Measurements from ENCODE around the gene APPL1. TPM values are rescaled to one million over a fixed set of nuclear protein-coding genes. Genes with fewer than 3 reads are reported as not detected.

The APPL1 gene
- total and polyA plus RNA-seq, 2 of the 8 experiments (the other 6 are each of a cell fraction or from before 2014, with no cell fraction given): 9.4 to 34.4 TPM

DNA sequence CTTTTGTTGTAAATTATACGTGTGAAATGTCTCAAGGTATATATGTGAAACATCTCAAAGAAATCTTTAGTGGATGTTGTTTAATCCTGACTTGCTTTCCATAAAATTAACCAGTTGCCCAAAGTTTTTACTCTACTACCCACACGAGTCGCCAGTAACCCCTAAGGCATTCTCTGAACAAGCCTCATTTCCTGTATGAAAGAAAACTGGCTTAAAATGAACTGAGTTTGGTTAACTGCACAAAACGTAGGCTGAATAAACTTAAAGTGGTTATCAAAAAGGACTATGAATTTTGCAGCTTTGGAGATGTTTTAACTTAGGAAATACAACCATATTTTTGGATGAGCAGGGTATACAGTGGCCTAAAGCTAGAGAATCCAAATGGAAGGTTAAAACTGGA lies 2.7 kb upstream of the APPL1 start:
- H4K8ac ChIP-seq (ENCODE audit: extremely low read depth, insufficient read depth, low read length): no peak overlapping the region
- no peak overlapping the region for H3K23ac ChIP-seq (ENCODE audit: insufficient read length)
- H3K36me3 ChIP-seq (ENCODE audit: control insufficient read depth in 2 of 4, insufficient read depth in 4 of 4, low read length in 3 of 4): no peaks in the 10 kb centered on the region
- no peak overlapping the region for H2BK5ac ChIP-seq (ENCODE audit: low read depth, low read length)
- FAIRE-seq: no peak
- peaks cover 2 to 3% of the 10 kb centered on the region in 2 experiments for H4K20me1 ChIP-seq (replicated peaks in 1 of 2; ENCODE audit: control insufficient read depth in 1 of 2, insufficient read depth in 2 of 2, low read length in 2 of 2)
- H2BK120ac ChIP-seq (replicated peaks; ENCODE audit: low read depth, low read length): no peak overlapping the region
- H3K27ac ChIP-seq (ENCODE audit: low read depth, low read length): no peak overlapping the region
- H3K4me1 ChIP-seq (replicated peaks in 1 of 4; ENCODE audit: control insufficient read depth in 3 of 4, insufficient read depth in 4 of 4, low read length in 3 of 4): peaks cover 0 to 3% (median 1%) of the 10 kb centered on the region in 4 experiments; a peak in 2 of 7 replicates
- H2BK20ac ChIP-seq (ENCODE audit: low read length): no peak overlapping the region
- peaks cover 0 to 12% of the 10 kb centered on the region in 2 experiments; a peak in 1 of 4 replicates for H3K79me2 ChIP-seq (ENCODE audit: control insufficient read depth in 1 of 2, insufficient read depth in 2 of 2, low read length in 2 of 2)
- no peak overlapping the region for H3K56ac ChIP-seq (replicated peaks; ENCODE audit: insufficient read length, low read depth, low read length)
- H3K4ac ChIP-seq (replicated peaks; ENCODE audit: insufficient read length, low read depth, low read length): no peak overlapping the region
- H3K18ac ChIP-seq (ENCODE audit: extremely low read depth, low read length): no peak overlapping the region
- no peak overlapping the region for H3K4me3 ChIP-seq (ENCODE audit: extremely low read depth in 1 of 4, insufficient read depth in 2 of 4, low read depth in 3 of 4, low read length in 4 of 4)
- H3K4me2 ChIP-seq (ENCODE audit: insufficient read depth in 1 of 2, low read depth in 2 of 2, low read length in 2 of 2): no peak overlapping the region
- peaks cover 5% of the 10 kb centered on the region; the same call in 1 of the 2 replicates for H3K23me2 ChIP-seq (ENCODE audit: low read depth, low read length)
- no peak for DNase-seq (ENCODE audit: low read depth in 1 of 2, low spot score in 2 of 2)
- no peak overlapping the region for H3K9ac ChIP-seq (replicated peaks in 1 of 4; ENCODE audit: extremely low read depth in 1 of 4, low read depth in 3 of 4, low read length in 3 of 4)
- no peak overlapping the region for H2BK12ac ChIP-seq (ENCODE audit: low read depth, low read length)
- POLR2A ChIA-PET (ENCODE audit: partially characterized antibody): interaction anchor here (0.6 kb wide), 1 partner anchor 947 kb away, joined by 3 read pairs; no protein-coding TSS in a partner anchor
- no peak overlapping the region for H4K5ac ChIP-seq (ENCODE audit: insufficient read length, low read depth, low read length)
- H3K14ac ChIP-seq (ENCODE audit: insufficient read length): no peak overlapping the region
- H4K91ac ChIP-seq (replicated peaks; ENCODE audit: insufficient read length, low read length): no peak overlapping the region
- no peaks in the 10 kb centered on the region for H3K9me3 ChIP-seq (ENCODE audit: insufficient read depth in 2 of 2, low read depth in 1 of 2, low read length in 1 of 2)
- H3K79me1 ChIP-seq (ENCODE audit: low read depth, low read length): no peaks in the 10 kb centered on the region
- H2AFZ ChIP-seq (ENCODE audit: low read length): no peak overlapping the region
- WGBS, 2 experiments (ENCODE audit: extremely low coverage in 1 of 2, insufficient coverage in 1 of 2, insufficient read length in 1 of 2, insufficient replicate concordance in 2 of 2, low coverage in 1 of 2, low lambda C conversion rate in 2 of 2, missing lambda C conversion rate in 1 of 2): 89% methylated on average over 4 of the region's 4 CpGs; no CpG with 5 or more reads in 1 of the 2 experiments
- no peak overlapping the region for H2AK5ac ChIP-seq (ENCODE audit: low read depth, low read length)
- no peak overlapping the region for H2BK15ac ChIP-seq (ENCODE audit: low read length)
- CTCF ChIA-PET (ENCODE audit: partially characterized antibody): interaction anchor here (1.3 to 5.2 kb wide), 4 partner anchors 45 to 125 kb away, joined by 3 to 61 read pairs (median 6); no protein-coding TSS in a partner anchor
- peaks cover 0 to 2% (median 0%) of the 10 kb centered on the region in 4 experiments; a peak in 1 of 7 replicates for H3K27me3 ChIP-seq (replicated peaks in 1 of 4; ENCODE audit: control insufficient read depth in 3 of 4, extremely low read depth in 1 of 4, insufficient read depth in 3 of 4, low read length in 3 of 4)
- TF ChIP-seq POLR2A (IDR thresholded peaks at IDR 0.05; ENCODE audit: control extremely low read depth in 1 of 2, low read depth in 2 of 2, low read length in 2 of 2): no peak
- no peak for TF ChIP-seq CREB1 (IDR thresholded peaks at IDR 0.05)
- TF ChIP-seq SIN3A (conservative IDR thresholded peaks at IDR 0.05 in 1 of 2, IDR thresholded peaks at IDR 0.05 in 1 of 2; ENCODE audit: low read depth in 1 of 2, low read length in 2 of 2): no peak
- TF ChIP-seq SP4 (IDR thresholded peaks at IDR 0.05; ENCODE audit: low read length): no peak
- no peak for TF ChIP-seq TEAD4 (IDR thresholded peaks at IDR 0.05; ENCODE audit: low read depth, low read length)
- no peak for TF ChIP-seq KDM1A (IDR thresholded peaks at IDR 0.05; ENCODE audit: borderline replicate concordance, low read length)
- no peak for TF ChIP-seq CBX8 (IDR thresholded peaks at IDR 0.05; ENCODE audit: borderline replicate concordance, low read depth, low read length)
- no peak for TF ChIP-seq RXRA (IDR thresholded peaks at IDR 0.05; ENCODE audit: insufficient read depth, low read depth, low read length)
- no peak for TF ChIP-seq SIX5 (IDR thresholded peaks at IDR 0.05; ENCODE audit: low read depth, low read length)
- TF ChIP-seq POU5F1 (IDR thresholded peaks at IDR 0.05; ENCODE audit: low read depth, low read length): no peak
- no peak for TF ChIP-seq NRF1 (IDR thresholded peaks at IDR 0.05; ENCODE audit: low read depth, low read length)
- TF ChIP-seq SUZ12 (IDR thresholded peaks at IDR 0.05; ENCODE audit: low read length): no peak
- TF ChIP-seq SP2 (IDR thresholded peaks at IDR 0.05; ENCODE audit: low read length): no peak
- no peak for TF ChIP-seq YY1 (IDR thresholded peaks at IDR 0.05; ENCODE audit: low read depth, low read length)

Measured in H1 (cell line).